Right ventricle myocardium superior (tissue), 1 donor: ENCODE measurements around the gene MRPL42. TPM values are rescaled to one million over a fixed set of nuclear protein-coding genes. Genes with fewer than 3 reads are reported as not detected.
"Not testable (repeated sequence)": the region's sequence is repeated elsewhere in the genome, so short reads cannot be mapped to it uniquely, and the experiment has no call there.

Source experiments
- ATAC-seq: fragments of 200-7000 bp; cut with Tn5 transposase; one replicate; pipeline ENCODE4 v1.9.1; 2020; ENCODE audit warnings: mild to moderate bottlenecking; ENCODE audit not compliant: poor library complexity
- DNase-seq: peaks from one replicate; pipeline ENCODE4 v3.0.0-alpha.2; 2020
- intact Hi-C: fragments of 100-400 bp; cut with DNase I; formaldehyde crosslinking; loops from one replicate; pipeline ENCODE4 v1.11.2; 2022
- long read RNA-seq: library from polyadenylated mRNA; unstranded; transcript quantifications from one replicate; pipeline ENCODE4 v2.0.0, GENCODE V29; 2021
- total RNA-seq: library from RNA; stranded (reverse); fragmentation: NEBNext Ultra II Directional; extraction: Animal tissue kit (Norgen Biotek cat#: 25700); gene quantifications from one replicate; pipeline ENCODE4 v1.2.1, GENCODE V29; 2021
- donor health status: DM: no; HTN: yes; CAD: no; lungs with severe emphysema.

MRPL42 gene
- 39.9 TPM for total RNA-seq
- long read RNA-seq, full-length matches to known transcripts, result 45 of 48 reads
- long read RNA-seq, partial matches to known transcripts, result 0 of 48 reads
- long read RNA-seq, other reads (novel, unspliced or antisense), result 3 of 48 reads

DNA sequence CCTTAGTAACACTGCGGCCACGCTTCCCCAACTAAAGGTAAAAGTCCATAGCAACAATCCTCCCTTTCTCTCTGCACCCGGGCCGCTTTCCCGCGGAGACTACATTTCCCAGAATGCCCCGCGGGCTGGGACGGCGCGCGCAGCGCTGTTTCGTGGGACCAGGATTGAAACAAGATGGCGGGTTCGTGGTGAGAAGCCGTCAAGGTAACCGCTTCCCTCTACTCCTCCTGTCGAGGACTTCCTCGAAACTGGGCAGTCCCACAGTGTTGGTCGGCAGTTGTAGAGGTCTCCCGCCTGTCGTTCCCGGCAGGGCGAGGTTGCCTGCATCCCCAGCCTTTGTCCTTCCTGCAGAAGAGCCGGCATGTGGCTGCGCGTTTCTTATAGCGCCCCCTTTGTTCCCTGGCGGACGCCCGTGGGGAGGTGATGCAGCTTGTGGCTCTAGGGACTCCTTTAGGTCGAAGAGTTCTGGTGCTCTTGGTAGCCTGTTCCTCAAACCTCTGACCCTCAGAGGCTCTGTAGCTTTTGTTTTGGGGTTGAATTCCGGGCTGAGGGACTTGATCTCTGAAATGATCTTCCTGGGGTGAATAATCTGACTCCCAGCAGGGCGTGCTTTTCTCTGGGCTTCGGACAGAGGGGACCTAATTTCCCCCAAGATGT is at the start of gene MRPL42:
Gene MRPL42, plus strand, starts transcription at position 164 of the 657 bp plus-strand sequence. CDS start 1,772 bp downstream, outside the sequence.
- ATAC-seq (peak; percentile 98), DNase-seq (peak; percentile 96)
- intact Hi-C loops, result no loop called here

DNA sequence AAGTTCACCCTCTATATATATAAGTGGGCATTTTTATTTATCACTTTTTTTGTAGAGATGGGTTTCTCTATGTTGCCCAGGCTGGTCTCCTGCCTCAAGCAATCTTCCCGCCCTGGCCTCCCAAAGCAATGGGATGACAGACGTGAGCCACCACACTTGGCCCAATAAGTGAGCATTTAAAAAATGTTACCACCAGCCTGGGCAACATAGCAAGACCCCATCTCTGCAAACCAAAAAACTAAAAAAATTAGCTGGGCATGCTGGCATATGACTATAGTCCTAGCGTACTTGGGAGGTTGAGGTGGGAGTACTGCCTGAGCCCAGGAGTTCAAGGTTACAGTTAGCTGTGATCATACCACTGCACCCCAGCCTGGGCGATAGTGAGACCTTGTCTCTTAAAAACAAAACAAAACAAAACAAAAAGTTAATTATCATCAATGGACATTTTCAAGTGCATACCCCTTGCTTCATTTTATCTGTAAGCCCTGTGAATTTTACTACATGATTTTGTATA is 49.3 kb upstream of the MRPL42 start:
- ATAC-seq (no peak), DNase-seq (no peak)
- intact Hi-C loops, result loop anchor here (5.0 kb wide), 1 partner anchor 431 kb away; no protein-coding TSS in a partner anchor

DNA sequence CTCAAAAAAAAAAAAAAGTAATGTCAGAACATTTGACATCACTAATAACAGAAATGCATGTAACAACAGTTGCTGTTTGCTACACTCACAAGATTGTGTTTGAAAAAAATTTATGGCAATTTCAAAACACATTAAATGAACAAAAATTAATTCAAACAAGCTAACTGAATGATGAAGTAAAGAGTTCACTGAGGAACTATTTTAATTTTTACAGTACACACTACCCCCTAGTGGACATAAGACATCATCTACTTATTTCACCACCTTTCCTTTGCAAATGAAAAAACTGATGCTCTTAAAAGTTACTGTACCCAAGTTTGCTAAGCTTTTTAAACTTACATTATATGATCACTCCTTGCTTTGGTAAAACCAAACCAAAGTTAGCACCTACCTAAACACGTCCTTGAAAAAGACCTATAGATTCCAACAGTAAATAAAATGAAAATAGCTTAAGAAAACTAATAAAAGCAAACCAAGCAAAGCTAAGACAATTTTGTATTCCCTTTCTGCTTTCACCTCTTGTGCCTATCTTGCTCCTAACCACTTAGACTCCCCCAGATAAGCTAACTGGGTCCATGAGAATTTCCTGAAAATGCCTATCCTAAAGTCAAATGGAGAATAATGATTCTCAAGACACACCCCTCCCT is 47.8 kb upstream of the MRPL42 start:
- ATAC-seq (peak; percentile 63), DNase-seq (no peak)
- intact Hi-C loops, result loop anchor here (5.0 kb wide), 1 partner anchor 432 kb away; no protein-coding TSS in a partner anchor

DNA sequence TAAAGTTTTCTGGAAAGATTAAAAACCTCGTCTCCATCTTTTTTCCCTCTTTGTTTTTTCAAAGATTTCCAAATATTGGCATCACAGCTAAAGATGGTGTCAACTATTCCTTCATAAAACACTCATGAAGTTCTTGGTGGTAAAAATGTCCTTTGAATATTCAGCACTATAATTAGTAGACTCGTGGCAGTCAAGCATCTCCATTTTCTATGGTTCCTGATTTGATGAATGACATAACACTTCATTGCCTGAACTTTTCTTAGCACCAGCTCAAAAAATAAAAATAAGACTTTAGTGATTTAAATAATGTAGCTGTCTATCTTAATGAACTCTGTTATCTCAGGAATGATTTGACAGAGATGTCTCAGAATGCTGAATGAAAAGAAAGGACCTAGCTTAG is 45.3 kb upstream of the MRPL42 start:
- DNase-seq (no peak), ATAC-seq (no peak)
- intact Hi-C loops, result no loop called here

DNA sequence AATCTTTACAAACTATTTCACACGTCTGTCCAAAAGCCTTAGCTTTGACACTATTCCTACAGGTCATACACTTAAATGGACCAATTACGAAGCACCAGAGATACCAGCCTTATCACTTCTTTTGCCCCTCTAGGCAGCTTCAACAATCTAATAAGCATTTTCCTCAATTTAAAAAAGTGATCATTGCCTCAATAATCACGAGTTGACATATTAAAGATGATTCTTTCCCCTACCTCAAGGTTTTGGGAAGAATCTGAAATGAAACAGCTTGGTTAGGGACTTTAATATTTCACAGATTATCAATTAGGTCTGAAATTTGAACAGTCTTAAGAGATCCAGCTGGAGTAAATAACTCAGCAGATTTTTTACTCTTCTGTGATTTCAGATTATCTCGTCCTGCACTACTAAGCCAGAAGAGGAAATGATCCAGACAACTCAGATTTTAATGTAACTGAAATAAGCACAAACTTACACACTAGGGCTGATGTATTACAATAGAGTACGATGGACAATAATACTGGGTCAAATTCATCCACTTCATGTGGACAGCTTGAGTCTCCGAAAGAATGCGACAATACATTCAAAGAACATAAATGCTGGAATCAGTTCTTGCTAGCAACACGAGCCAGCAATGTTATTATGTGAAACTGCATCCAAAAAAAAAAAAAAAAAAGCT is 41.4 kb upstream of the MRPL42 start:
- ATAC-seq (no peak), DNase-seq (no peak)
- intact Hi-C loops, result no loop called here

DNA sequence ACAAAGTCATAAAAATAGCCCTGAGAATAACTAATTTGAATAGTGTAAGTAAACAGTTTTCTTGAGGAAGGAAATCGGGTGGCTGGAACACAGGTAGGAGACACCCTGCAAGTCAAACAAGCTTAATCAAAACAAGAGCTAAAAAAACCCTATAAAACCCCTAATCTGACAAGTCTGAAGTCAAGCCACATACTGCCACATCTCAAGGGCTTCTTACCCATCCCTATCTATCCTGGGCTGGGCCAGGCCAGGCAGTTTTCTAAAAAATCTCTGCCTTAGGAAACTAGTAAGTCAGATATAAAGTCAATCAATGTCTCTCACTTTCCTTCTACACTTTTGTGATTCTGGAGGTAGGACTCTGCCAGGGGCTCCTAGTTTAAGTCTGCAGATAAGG is 40.9 kb upstream of the MRPL42 start:
- DNase-seq, result no peak
- no peak for ATAC-seq
- intact Hi-C loops, result no loop called here

DNA sequence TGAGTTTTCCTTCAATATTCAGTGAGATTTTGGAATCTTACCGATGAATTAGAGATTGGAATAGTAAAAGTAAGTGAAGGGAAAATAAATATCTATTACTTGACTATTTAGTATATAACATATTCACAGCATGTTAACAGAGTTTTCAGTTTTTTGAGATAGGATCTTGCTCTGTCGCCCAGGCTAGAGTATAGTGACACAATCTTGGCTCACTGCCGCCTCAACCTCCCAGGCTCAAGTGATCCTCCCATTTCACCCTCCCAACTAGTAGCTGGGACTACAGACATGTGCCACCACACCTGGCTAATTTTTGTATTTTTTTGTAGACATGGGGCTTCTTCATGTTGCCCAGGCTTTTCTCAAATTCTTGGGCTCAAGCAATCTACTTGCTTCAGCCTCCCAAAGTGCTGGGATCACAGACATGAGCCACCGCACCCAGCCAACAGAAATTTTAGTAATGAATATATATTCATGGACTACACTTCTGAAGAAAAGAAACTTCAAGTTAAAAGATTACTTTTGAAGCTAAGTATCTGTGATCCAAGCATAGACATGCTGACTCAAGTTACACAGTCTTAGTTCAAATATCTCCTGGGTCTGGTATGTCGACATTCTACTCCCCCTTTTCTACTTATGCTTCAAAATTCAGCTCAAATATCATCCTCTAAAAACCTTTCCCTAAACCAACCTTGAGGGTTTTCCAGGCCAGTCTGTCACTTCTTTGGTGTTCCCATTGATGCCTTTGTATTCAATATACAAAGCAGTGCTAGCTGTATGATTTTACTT is 39.3 kb upstream of the MRPL42 start:
- ATAC-seq (peak; percentile 34), DNase-seq (no peak)
- intact Hi-C loops, result no loop called here

DNA sequence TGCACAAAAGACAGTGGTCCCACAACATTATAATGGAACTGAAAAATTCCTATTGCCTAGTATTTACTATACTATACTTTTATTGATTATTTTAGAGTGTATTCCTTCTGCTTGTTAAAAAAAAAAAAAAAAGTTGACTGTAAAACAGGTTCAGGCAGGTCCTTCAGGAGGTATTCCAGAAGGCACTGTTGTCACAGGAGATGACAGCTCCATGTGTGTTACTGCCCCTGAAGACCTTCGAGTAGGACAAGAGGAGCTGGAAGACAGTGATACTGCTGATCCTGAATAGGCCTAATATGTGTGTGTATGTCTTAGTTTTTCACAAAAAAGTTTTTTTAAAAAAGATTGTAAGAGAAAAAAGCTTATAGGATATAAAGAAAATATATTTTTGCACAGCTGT is 37.9 kb upstream of the MRPL42 start:
- intact Hi-C loops, result no loop called here
- ATAC-seq, result no peak
- DNase-seq, result no peak

DNA sequence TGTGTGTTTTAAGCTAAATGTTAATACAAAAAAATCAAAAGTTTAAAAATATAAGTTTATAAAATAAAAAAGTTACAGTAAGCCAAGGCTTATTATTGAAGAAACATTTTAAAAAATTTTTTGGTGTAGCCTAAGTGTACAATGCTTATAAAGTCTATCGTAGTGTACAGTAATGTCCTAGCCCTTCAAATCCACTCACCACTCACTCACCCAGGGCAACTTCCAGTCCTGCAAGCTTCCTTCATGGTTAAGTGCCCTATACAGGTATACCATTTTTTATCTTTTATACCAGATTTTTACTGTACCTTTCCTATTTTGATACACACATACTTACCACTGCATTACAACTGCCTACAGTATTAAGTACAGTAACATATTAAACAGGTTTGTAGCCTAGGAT is 37.5 kb upstream of the MRPL42 start:
- DNase-seq, result no peak
- intact Hi-C loops, result no loop called here
- no peak for ATAC-seq

DNA sequence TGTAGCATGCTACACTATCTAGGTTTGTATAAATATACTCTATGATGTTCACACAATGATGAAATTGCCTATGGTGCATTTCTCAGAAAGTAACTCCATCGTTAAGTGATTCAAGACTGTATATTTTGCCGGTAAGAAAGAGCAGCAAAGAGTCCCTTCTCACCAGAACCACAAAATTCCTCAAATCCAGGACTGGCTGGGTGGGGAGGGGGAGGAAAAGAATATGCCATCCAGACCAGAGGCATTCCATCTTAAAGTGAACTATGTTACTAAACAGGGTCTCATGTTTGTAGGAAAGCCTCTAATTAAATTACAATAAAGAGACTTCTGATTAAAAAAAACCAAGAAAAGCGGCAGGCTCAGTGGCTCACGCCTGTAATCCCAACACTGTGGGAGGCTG is 37.0 kb upstream of the MRPL42 start:
- ATAC-seq (no peak), DNase-seq (no peak)
- intact Hi-C loops, result no loop called here

DNA sequence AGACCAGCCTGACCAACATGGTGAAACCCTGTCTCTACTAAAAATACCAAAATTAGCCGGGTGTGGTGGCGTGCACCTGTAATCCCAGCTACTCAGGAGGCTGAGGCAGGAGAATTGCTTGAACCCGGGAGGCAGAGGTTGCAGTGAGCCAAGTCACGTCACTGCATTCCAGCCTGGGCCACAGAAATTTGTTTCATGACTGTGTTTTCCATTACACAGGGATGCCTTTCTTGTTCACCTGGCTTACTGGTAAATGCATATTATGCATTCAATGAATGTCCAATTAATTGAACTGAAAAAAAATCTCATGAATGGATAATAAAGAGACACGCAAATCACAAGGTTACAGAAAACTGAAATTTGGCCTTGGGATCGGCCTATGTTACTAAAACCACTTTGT is 35.3 kb upstream of the MRPL42 start:
- not testable (repeated sequence) for ATAC-seq

DNA sequence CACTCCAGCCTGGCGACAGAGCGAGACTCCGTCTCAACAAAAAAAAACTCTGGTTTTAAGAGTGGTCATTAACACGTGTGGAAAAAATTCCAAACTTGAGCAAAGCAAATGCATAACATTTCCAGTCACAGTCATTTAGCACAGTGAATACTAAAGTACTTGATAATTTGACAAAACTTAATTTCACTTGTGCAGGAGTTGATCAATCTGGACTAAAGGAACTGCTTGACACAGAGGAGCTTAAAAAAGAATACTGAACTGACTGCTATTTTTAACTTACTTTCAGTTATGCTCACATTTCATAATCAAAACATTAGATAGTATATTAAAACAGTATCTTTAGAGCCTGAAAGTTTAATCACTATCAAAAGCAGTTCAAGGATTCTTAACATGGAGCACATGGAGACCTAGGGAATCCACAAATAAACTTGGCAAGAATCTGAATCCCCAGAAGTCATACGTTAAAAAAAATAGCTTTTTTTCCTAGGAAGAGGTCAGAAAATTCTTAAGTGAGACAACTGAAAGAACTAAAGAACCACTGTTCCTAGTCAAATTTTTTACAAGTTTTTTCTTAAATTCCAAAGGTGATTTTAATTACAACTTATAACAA is 33.0 kb upstream of the MRPL42 start:
- ATAC-seq (peak; percentile 49), DNase-seq (no peak)
- intact Hi-C loops, result no loop called here

More for the DNA sequence above, 35.3 kb upstream of the MRPL42 start:
- intact Hi-C loops, DNase-seq: not testable (repeated sequence)

DNA sequence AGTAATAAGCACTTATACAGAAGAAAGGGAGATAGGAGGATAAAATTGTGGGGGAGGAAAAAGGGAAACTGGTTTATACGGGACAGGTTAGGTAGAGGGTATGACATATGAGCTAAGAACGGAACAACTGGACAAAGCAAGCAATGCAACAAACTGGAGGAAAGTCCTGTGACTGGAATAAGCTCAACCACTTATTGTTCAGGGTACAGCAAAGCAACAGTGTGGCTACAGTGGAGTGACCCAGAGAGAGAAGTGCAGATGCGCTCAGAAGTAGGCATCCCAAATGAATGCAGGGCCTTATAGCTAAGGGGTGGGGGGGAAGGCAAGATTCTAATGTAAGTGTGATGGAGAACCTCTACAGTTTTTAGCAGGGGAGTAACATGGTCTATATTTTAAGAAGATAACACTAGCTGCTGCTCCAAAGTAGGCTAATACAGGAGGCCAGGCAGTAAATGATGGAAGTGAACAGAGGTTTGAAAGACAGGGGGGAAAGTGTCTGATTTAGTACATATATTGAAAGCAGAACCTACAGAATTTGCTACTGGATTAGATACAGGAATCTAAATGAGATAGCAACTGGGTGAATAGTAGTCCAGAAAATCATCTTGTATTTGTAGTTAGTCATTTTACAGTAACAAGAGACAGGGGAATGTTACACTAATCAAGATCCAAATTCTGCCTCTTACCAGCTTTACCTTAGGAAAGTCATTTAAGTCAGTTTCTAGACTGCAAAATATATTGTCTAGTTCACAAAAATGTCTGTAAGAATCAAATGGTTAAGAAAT is 28.9 kb upstream of the MRPL42 start:
- DNase-seq (no peak), ATAC-seq (no peak)
- intact Hi-C loops, result no loop called here

DNA sequence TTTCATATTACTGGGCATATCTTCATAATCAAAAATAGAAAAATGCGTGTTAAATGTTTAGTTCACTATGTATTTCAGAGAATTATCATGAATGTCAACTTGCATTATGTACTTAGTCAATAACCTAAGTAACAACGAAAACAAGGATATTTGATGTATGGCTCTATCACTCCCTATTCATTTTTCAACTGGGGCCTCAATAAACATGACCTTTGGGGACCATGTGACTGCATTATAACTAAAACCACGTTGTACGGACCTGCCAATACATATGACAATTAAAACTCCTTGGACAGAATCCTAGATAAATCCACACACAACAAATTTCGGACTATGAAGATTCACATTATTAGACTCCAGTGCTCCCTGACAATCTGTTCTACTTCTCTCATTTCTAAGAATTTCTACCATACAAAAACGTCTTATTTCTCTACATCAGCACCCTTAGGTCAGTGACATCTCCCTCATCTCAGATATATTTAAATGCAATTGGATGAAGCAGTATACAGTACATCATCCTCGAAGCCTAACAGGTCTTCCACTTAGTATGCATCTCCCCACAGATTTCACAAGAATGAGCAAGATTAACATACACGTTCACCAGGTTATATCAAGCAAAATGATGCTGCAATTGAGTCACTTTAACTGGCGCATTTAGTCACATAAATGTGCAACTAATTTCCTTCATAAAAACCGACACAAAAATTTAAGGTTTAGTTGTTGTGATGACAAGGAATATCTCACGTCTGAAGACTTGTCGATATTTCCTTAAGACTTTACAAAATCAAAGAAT is 27.1 kb upstream of the MRPL42 start:
- ATAC-seq (no peak), DNase-seq (no peak)
- intact Hi-C loops, result no loop called here

DNA sequence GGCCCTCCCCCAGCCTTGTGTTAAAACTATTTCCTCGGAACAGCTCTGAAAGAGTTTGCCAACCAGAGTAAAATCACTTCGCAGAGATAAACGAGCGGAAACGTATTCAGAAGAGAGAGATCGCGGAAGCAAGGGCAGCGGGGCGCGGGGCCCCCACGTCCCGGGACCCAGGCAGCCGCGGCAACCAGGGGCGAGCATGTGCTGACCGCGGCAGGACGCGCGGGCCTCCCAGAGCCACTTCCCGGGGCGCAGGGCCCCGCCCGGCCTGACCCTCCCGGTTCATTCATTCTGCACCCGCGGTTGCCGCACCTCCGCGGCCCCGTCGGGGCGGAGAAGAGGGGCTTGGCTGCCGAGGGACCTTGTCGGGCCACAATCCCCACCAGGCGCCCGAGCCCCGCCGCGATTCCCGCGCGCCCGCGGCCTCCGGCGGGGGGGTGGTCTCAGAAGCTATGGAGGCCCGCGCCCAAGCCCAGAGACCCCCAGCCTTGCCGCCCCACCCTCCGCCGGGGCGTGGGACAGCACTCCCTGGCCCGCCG is 26.2 kb upstream of the MRPL42 start:
- peak; percentile 18 for ATAC-seq
- intact Hi-C loops, result no loop called here
- DNase-seq, result peak; percentile 66

DNA sequence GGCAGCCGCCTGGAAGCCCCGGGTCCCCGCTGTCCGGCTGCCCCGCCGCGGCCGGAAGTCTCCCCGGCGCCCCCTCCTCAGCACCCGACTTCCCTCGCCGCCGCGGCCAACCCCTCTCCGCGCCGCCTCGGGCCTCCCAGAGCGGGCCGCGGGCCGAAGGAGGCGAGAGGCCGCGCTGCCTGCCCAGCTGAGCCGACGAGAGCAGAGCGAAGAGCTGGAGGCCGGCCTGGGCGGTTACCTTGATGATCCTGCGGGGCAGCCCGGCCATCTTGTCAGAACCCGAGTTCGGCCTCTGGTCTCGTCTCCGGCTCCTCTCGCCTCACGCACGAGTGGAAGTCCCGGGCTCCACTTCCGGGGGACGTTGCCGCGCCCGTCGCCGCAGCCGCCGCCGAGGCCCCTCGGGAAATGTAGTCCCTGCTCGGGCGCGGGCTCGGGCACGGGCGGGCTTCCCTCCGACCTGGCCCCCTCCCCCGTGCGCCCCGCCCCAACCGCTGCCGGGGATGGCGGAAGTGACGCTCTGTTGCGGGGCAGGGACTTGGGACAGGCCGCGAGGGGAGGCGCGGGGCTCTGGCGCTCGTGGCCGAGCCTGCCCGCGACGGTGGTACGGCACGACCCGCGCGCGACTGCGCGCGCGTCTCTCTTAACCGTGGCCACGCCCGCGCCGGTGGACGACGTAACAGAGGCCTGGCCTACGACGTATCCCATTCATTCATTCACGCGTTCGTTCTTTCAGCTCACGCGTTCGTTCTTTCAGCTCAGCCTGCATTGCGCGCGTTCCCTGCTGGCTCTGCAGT is 25.5 kb upstream of the MRPL42 start, which contains the start of gene UBE2N:
Gene UBE2N, minus strand, starts transcription at position 331 of the 794 bp plus-strand sequence. Its CDS starts 63 bp downstream, at position 268.
- ATAC-seq (peak; percentile 96), DNase-seq (peak; percentile 97)
- intact Hi-C loops, result no loop called here
